Measurements from ENCODE around the gene SPHKAP.

GRCh38 chr2:227939271-227940027 is 242.0 kb downstream of the SPHKAP start:
- no peak for TF ChIP-seq POLR2AphosphoS5 (IDR thresholded peaks at IDR 0.05)
- no peak for TF ChIP-seq CTCF (IDR thresholded peaks at IDR 0.05)
- TF ChIP-seq POLR2A (IDR thresholded peaks at IDR 0.05), result no peak
